Limb (tissue), 2 donors: Measurements from ENCODE around the gene KDM4E.
"Not testable (repeated sequence)": the region's sequence is repeated elsewhere in the genome, so short reads cannot be mapped to it uniquely, and the experiment has no call there.

Experiments used
- DNase-seq, 2 donors: peaks; one replicate each; pipeline ENCODE4 v3.0.0-alpha.2; 2016; ENCODE audit errors: extremely low spot score in 2 of 2

The KDM4E gene

GRCh38 chr11:95024958-95025357 is at the start of gene KDM4E:
KDM4E (plus strand) TSS chr11:95025258; CDS start chr11:95025558, 300 bp downstream.
- no peak for DNase-seq

- DNase-seq: no peak
These were observed 49.5 kb upstream of the KDM4E start for GRCh38 chr11:94975599-94975998.

GRCh38 chr11:94987378-94987777 is 37.7 kb upstream of the KDM4E start:
- no peak for DNase-seq

- no peak for DNase-seq
These were observed 36.3 kb upstream of the KDM4E start for GRCh38 chr11:94988748-94989147.

GRCh38 chr11:94993400-94993943 is 31.6 kb upstream of the KDM4E start:
- DNase-seq: no peak

GRCh38 chr11:94997437-94997836 is 27.6 kb upstream of the KDM4E start:
- DNase-seq: no peak

- no peak for DNase-seq
These were observed 26.8 kb upstream of the KDM4E start for GRCh38 chr11:94998285-94998684.

GRCh38 chr11:95003716-95004115 is 21.3 kb upstream of the KDM4E start:
- DNase-seq: no peak

- no peak for DNase-seq
These were observed 19.4 kb upstream of the KDM4E start for GRCh38 chr11:95005642-95006041.

GRCh38 chr11:95011376-95011775 is 13.7 kb upstream of the KDM4E start:
- no peak for DNase-seq

- DNase-seq: no peak
These were observed 10.8 kb upstream of the KDM4E start for GRCh38 chr11:95014184-95014821.

GRCh38 chr11:95016139-95016538 is 8.9 kb upstream of the KDM4E start:
- no peak for DNase-seq

GRCh38 chr11:95021468-95021867 is 3.6 kb upstream of the KDM4E start:
- not testable (repeated sequence) for DNase-seq

- DNase-seq: not testable (repeated sequence)
These were observed 536 bp downstream of the KDM4E start for GRCh38 chr11:95025594-95025993.

- no peak for DNase-seq
These were observed 3.3 kb downstream of the KDM4E start for GRCh38 chr11:95028357-95028756.

GRCh38 chr11:95033051-95033450 is 8.0 kb downstream of the KDM4E start:
- DNase-seq: no peak

GRCh38 chr11:95035316-95035715 is 10.3 kb downstream of the KDM4E start:
- DNase-seq: no peak

- peak in 1 of 2 donors; percentile 45 for DNase-seq
These were observed 12.4 kb downstream of the KDM4E start for GRCh38 chr11:95037356-95038035.

- DNase-seq: no peak
These were observed 17.2 kb downstream of the KDM4E start for GRCh38 chr11:95042239-95042638.

- no peak for DNase-seq
These were observed 17.8 kb downstream of the KDM4E start for GRCh38 chr11:95042906-95043305.

- no peak for DNase-seq
These were observed 19.0 kb downstream of the KDM4E start for GRCh38 chr11:95044010-95044409.

GRCh38 chr11:95045812-95046211 is 20.8 kb downstream of the KDM4E start:
- no peak for DNase-seq

- DNase-seq: not testable (repeated sequence)
These were observed 24.1 kb downstream of the KDM4E start, which contains the start of gene KDM4F for GRCh38 chr11:95049122-95049521. KDM4F (plus strand) TSS chr11:95049422.
